Measurements from ENCODE around the gene KLK8.
A peak's percentile ranks its signal among the peaks of the same experiment; 100 is the strongest.

The KLK8 gene

DNA sequence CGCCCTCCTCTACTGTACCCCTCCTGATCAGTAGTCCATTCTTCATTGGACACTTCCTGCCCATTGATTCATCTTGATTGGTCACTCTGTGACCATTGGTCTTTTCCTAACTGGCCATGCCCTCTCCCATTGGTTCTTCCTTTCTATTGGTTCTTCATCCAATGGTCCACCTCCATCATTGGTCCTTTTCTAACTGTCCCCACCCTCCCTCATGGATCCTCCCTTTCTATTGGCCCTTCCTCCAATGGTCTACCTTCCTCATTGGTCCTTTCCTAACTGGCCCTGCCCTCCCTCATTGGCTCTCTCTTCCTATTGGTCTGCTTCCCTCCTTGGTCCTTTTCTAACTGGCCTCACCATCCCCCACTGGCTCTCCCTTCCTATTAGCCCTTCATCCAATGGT is 39.2 kb downstream of the KLK8 start:
- H3K27me3 ChIP-seq (ENCODE audit: control insufficient read depth, insufficient read depth, low read length): no peaks in the 10 kb centered on the region
- no peaks in the 10 kb centered on the region for H3K36me3 ChIP-seq (ENCODE audit: control insufficient read depth, insufficient read depth, low read length)
- H3K4me3 ChIP-seq (ENCODE audit: low read depth, low read length): no peak overlapping the region

GRCh38 chr19:50959731-50960500 is 41.5 kb downstream of the KLK8 start:
- H3K4me3 ChIP-seq (ENCODE audit: low read depth, low read length): no peak overlapping the region
- no peak overlapping the region for H3K9ac ChIP-seq (ENCODE audit: low read depth, low read length)
- no peaks in the 10 kb centered on the region for H3K27me3 ChIP-seq (ENCODE audit: control insufficient read depth, insufficient read depth, low read length)
- no peaks in the 10 kb centered on the region for H3K9me3 ChIP-seq (ENCODE audit: control insufficient read depth, insufficient read depth, low read length)
- no peaks in the 10 kb centered on the region for H3K36me3 ChIP-seq (ENCODE audit: control insufficient read depth, insufficient read depth, low read length)
- H3K4me1 ChIP-seq (ENCODE audit: control insufficient read depth, insufficient read depth, low read length): no peaks in the 10 kb centered on the region

More for the DNA sequence above, 39.2 kb downstream of the KLK8 start:
- no peaks in the 10 kb centered on the region for H3K9me3 ChIP-seq (ENCODE audit: control insufficient read depth, insufficient read depth, low read length)
- no peaks in the 10 kb centered on the region for H3K4me1 ChIP-seq (ENCODE audit: control insufficient read depth, insufficient read depth, low read length)
- H3K9ac ChIP-seq (ENCODE audit: low read depth, low read length): no peak overlapping the region

GRCh38 chr19:50957587-50957986 is 43.8 kb downstream of the KLK8 start:
- Histone ChIP-seq H3K4me3 (ENCODE audit: low read depth, low read length) (no peak overlapping the region), H3K9me3 (ENCODE audit: control insufficient read depth, insufficient read depth, low read length) (no peaks in the 10 kb centered on the region), H3K27me3 (ENCODE audit: control insufficient read depth, insufficient read depth, low read length) (no peaks in the 10 kb centered on the region), H3K36me3 (ENCODE audit: control insufficient read depth, insufficient read depth, low read length) (no peaks in the 10 kb centered on the region), H3K4me1 (ENCODE audit: control insufficient read depth, insufficient read depth, low read length) (peaks cover 7% of the 10 kb centered on the region), H3K9ac (ENCODE audit: low read depth, low read length) (no peak overlapping the region)

DNA sequence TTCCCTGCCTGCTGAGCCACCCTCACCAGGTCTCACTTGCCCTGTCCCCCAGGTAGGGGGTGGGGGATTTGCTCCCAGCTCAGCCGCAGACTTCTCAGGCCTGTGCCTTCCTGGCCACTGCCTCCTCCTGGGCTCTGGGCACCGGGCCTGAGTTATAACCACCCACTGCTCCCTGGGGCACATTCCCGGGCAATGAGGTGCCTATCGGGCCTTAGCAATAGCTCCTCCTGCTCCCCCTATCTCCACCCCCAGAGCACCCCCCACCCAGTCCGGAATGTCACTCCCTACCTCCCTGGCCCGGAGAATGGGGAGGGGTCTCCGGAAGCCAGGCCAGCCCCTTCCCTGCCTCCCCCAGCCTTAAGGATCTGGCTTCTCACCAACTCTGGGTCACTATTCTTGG is 48.5 kb downstream of the KLK8 start, which contains the start of gene KLK5:
TSS of gene KLK5 (minus strand) at position 129 of the 400 bp plus-strand sequence. CDS start 381 bp downstream, outside the sequence.
- H3K4me1 ChIP-seq (ENCODE audit: control insufficient read depth, insufficient read depth, low read length): peaks cover 7% of the 10 kb centered on the region

GRCh38 chr19:50949861-50950260 is 51.5 kb downstream of the KLK8 start:
- no peaks in the 10 kb centered on the region for H3K36me3 ChIP-seq (ENCODE audit: control insufficient read depth, insufficient read depth, low read length)
- H3K27me3 ChIP-seq (ENCODE audit: control insufficient read depth, insufficient read depth, low read length): no peaks in the 10 kb centered on the region
- H3K9me3 ChIP-seq (ENCODE audit: control insufficient read depth, insufficient read depth, low read length): no peaks in the 10 kb centered on the region

More for the DNA sequence above, 48.5 kb downstream of the KLK8 start, which contains the start of gene KLK5:
- no peaks in the 10 kb centered on the region for H3K36me3 ChIP-seq (ENCODE audit: control insufficient read depth, insufficient read depth, low read length)
- no peaks in the 10 kb centered on the region for H3K9me3 ChIP-seq (ENCODE audit: control insufficient read depth, insufficient read depth, low read length)
- no peaks in the 10 kb centered on the region for H3K27me3 ChIP-seq (ENCODE audit: control insufficient read depth, insufficient read depth, low read length)
- H3K9ac ChIP-seq (ENCODE audit: low read depth, low read length): no peak within 1 kb of the TSS
- no peak within 1 kb of the TSS for H3K4me3 ChIP-seq (ENCODE audit: low read depth, low read length)

DNA sequence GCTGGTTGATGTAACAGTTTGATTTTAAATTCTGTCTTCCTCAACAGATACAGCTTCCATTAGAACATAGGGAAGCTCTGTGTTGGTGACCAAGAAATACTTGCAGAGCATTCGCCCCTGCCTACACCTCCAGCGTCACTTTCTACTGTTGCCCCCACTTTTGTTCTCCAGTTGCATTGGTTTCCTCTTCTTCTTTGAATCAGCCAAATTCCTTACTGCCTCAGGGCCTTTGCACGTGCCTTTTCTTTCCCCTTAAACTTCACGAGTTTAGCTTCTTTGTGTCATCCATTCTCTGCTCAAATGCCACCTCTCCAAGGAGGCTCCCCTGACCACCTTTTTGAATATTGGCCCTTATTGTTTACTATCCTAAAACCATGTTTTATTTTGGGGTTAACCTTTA is 54.3 kb downstream of the KLK8 start:
- no peaks in the 10 kb centered on the region for H3K36me3 ChIP-seq (ENCODE audit: control insufficient read depth, insufficient read depth, low read length)
- H3K27me3 ChIP-seq (ENCODE audit: control insufficient read depth, insufficient read depth, low read length): no peaks in the 10 kb centered on the region
- no peaks in the 10 kb centered on the region for H3K4me1 ChIP-seq (ENCODE audit: control insufficient read depth, insufficient read depth, low read length)
- no peak overlapping the region for H3K4me3 ChIP-seq (ENCODE audit: low read depth, low read length)
- H3K9ac ChIP-seq (ENCODE audit: low read depth, low read length): no peak overlapping the region
- H3K9me3 ChIP-seq (ENCODE audit: control insufficient read depth, insufficient read depth, low read length): no peaks in the 10 kb centered on the region

More at GRCh38 chr19:50949861-50950260, 51.5 kb downstream of the KLK8 start:
- Histone ChIP-seq H3K9ac (ENCODE audit: low read depth, low read length) (no peak overlapping the region), H3K4me1 (ENCODE audit: control insufficient read depth, insufficient read depth, low read length) (peaks cover 7% of the 10 kb centered on the region), H3K4me3 (ENCODE audit: low read depth, low read length) (peak overlapping the region; percentile 35)
